Measurements from ENCODE around the gene WDR90. TPM values are rescaled to one million over a fixed set of nuclear protein-coding genes. Genes with fewer than 3 reads are reported as not detected.

The WDR90 gene
- total and polyA plus RNA-seq, 2 of the 13 experiments (the other 11 are each of a cell fraction or from before 2014, with no cell fraction given): 14.9 to 28.9 TPM

DNA sequence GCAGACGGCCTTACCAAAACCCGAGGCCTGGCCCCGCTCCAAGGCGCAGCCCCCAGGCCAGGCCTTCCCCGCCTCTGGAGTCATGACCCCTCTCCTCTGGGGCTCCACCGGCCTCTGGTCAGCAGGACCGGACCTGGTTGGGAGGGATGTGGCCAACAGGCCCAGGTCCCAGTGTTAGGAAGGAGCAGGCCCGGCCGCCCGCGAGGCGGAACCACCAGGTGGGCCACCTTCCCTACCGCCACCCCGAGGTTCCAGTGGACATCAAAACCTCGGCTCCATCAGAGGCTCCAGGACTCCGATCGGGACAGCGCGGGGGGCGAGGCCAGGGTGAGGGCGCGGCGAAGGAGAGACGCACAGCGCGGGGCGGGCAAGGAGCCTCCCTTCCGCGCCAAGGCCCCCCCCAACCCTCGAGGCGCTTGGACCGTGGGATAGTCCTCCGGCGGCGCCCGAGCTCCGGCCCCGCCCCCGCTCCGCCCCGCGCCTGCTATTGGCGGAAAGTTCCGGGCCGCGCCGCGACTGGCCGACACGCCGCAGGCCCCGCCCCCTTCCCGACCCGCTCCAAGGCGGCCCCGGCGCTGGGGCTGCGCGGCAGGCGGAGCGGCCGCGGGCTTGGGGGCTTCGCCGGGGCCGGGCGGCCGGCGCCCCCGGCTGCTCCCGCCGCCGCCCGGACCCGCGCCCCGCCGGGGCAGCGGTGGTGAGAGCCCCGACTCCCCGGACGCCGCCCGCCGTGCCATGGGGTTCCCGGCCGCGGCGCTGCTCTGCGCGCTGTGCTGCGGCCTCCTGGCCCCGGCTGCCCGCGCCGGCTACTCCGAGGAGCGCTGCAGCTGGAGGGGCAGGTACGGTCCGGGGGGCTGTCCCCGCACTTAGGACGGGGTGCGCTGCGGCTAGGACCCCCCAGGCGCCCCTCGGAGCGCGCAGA, 65.7 kb downstream of the WDR90 start, which contains the start of gene METRN (continued):
- TF ChIP-seq TRIM22 (IDR thresholded peaks at IDR 0.05): no peak
- TF ChIP-seq ZNF782 (CRISPR knock-in tag; IDR thresholded peaks at IDR 0.05; ENCODE audit: borderline replicate concordance): 0 out of 2 replicates have a peak, but pooled peaks have one; percentile 37
- no peak for TF ChIP-seq SMYD3 (CRISPR knock-in tag; IDR thresholded peaks at IDR 0.05)
- no peak for TF ChIP-seq TOE1 (CRISPR knock-in tag; IDR thresholded peaks at IDR 0.05)
- TF ChIP-seq NRL (CRISPR knock-in tag; IDR thresholded peaks at IDR 0.05; ENCODE audit: borderline replicate concordance): no peak; the same call in 1 of the 2 replicates
- TF ChIP-seq, protein P1, sequence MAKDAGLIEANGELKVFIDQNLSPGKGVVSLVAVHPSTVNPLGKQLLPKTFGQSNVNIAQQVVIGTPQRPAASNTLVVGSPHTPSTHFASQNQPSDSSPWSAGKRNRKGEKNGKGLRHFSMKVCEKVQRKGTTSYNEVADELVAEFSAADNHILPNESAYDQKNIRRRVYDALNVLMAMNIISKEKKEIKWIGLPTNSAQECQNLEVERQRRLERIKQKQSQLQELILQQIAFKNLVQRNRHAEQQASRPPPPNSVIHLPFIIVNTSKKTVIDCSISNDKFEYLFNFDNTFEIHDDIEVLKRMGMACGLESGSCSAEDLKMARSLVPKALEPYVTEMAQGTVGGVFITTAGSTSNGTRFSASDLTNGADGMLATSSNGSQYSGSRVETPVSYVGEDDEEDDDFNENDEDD (CRISPR knock-in tag; IDR thresholded peaks at IDR 0.05; ENCODE audit: borderline replicate concordance): peak; percentile 83
- no peak for TF ChIP-seq ZNF674 (CRISPR knock-in tag; IDR thresholded peaks at IDR 0.05; ENCODE audit: low read depth)
- TF ChIP-seq ZNF547 (CRISPR knock-in tag; IDR thresholded peaks at IDR 0.05): peak; percentile 63
- TF ChIP-seq BHLHE40 (IDR thresholded peaks at IDR 0.05; ENCODE audit: low read length): no peak
- TF ChIP-seq ZNF367 (CRISPR knock-in tag; IDR thresholded peaks at IDR 0.05; ENCODE audit: borderline replicate concordance): no peak
- TF ChIP-seq ZBTB33 (CRISPR knock-in tag; IDR thresholded peaks at IDR 0.05): peak; percentile 86; the same call in 1 of the 2 replicates
- TF ChIP-seq ZNF562 (CRISPR knock-in tag; IDR thresholded peaks at IDR 0.05; ENCODE audit: borderline replicate concordance): no peak
- 0 out of 2 replicates have a peak, but pooled peaks have one; percentile 34 for TF ChIP-seq ZNF772 (CRISPR knock-in tag; IDR thresholded peaks at IDR 0.05)
- peak; percentile 47; the same call in 1 of the 2 replicates for TF ChIP-seq SP5 (CRISPR knock-in tag; IDR thresholded peaks at IDR 0.05; ENCODE audit: borderline replicate concordance, low read depth)
- no peak for TF ChIP-seq NFIB (CRISPR knock-in tag; IDR thresholded peaks at IDR 0.05; ENCODE audit: borderline replicate concordance)
- no peak for TF ChIP-seq ZKSCAN5 (CRISPR knock-in tag; IDR thresholded peaks at IDR 0.05)
- TF ChIP-seq NCOR1 (IDR thresholded peaks at IDR 0.05; ENCODE audit: borderline replicate concordance, low read length): 0 out of 2 replicates have a peak, but pooled peaks have one; percentile 20
- no peak for TF ChIP-seq KDM4B (CRISPR knock-in tag; IDR thresholded peaks at IDR 0.05)
- no peak for TF ChIP-seq ZNF776 (CRISPR knock-in tag; IDR thresholded peaks at IDR 0.05)
- no peak for TF ChIP-seq HNRNPK (IDR thresholded peaks at IDR 0.05; ENCODE audit: low read depth, low read length, poor library complexity, severe bottlenecking)
- no peak; the same call in 1 of the 2 replicates for TF ChIP-seq PATZ1 (CRISPR knock-in tag; IDR thresholded peaks at IDR 0.05)
- peak; percentile 56 for TF ChIP-seq MAX (IDR thresholded peaks at IDR 0.05)
- 0 out of 2 replicates have a peak, but pooled peaks have one; percentile 22 for TF ChIP-seq SRY (CRISPR knock-in tag; IDR thresholded peaks at IDR 0.05)
